Activated CD4-positive, alpha-beta T cell treated with anti-CD3 and anti-CD28 coated beads, Interleukin-2, amount 50 U/mL, for 1 hour (primary cell): ENCODE data around the gene JSRP1.
"Not testable (repeated sequence)": the region's sequence is repeated elsewhere in the genome, so short reads cannot be mapped to it uniquely, and the experiment has no call there.

Experiments used
- DNase-seq: peaks from one replicate; pipeline ENCODE4 v3.0.0-alpha.2; 2020

Gene JSRP1

DNA sequence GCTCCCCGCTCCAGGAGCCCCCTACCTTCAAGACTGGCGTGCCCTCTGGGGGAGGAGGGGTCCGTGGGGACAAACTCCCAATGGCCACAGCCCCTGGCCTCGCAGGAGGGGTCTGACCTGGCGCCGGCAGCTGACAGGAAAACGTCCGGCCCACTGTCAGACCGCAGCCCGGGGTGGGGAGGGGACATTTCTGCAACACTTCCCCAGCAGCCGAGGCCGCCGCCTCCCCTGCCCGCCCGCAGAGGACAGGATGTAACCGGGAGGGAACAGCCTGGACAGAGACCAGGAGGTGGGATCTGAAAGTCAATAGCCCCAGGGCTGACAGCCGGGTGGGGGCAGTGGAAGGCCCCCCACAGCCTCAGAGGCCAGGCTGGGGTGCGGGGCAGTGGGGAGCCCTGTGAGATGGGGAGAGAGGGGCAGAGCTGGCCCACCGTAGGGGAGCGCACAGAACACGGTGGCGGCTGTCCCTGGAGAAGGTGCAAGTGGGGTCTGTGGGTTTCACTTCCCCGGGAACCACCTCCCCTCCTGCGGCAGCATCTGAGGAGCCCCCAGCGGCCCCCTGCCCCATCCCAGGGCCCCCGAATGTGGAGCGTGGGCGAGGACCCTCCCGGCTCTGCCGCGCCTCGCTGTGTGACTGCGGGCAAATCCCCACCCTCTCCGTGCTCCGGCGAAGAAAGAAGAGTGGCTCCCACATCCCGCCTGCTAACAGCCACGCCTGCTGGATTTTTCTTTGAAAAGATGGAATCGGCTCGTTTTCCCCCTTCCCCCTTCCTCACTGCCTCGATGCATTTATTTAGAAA lies 26.0 kb upstream of the JSRP1 start, which contains the start of gene PEAK3:
Gene PEAK3, minus strand, starts transcription at position 114 of the 800 bp plus-strand sequence. CDS start 1,244 bp downstream, outside the sequence.
- no peak for DNase-seq

- not testable (repeated sequence) for DNase-seq
Measured at GRCh38 chr19:2281265-2282061, 25.2 kb upstream of the JSRP1 start.

GRCh38 chr19:2280633-2281264 lies 24.5 kb upstream of the JSRP1 start:
- no peak for DNase-seq

GRCh38 chr19:2278459-2279158 lies 22.4 kb upstream of the JSRP1 start:
- DNase-seq = no peak

GRCh38 chr19:2277138-2277537 lies 20.9 kb upstream of the JSRP1 start:
- no peak for DNase-seq

GRCh38 chr19:2276429-2276986 lies 20.3 kb upstream of the JSRP1 start:
- no peak for DNase-seq

- DNase-seq = no peak
Measured at GRCh38 chr19:2275588-2276428, 19.6 kb upstream of the JSRP1 start.

DNA sequence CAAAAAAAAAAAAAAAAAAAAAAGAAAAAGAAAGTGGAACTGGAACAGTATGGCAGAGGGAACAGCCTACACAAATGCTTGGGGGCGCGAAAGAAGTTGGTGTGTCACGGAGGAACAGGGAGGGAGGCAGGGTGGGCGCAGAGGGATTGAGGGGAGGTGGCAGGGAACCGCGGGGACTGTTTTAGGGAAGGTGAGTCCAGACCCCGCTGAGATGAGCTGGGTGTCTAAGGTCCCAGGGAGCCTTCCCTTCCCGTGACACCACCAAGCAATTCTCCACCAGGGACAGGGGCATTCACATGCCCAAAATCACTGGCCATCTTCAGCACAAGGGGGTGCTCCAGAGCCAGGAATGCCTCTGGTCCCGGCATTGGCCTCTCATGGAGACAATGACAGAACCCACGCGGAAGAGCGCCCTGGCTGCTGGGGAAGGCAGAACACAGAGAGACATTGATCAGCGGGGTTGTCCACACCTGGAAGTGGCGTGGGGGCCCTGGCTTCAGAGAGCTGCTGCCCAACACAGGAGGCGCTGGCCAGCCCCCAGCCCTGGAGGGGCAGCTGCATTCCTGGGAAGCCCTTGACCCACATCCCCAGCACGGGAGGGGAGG lies 18.8 kb upstream of the JSRP1 start:
- DNase-seq = peak; percentile 46

GRCh38 chr19:2274185-2274711 lies 18.0 kb upstream of the JSRP1 start:
- no peak for DNase-seq

DNA sequence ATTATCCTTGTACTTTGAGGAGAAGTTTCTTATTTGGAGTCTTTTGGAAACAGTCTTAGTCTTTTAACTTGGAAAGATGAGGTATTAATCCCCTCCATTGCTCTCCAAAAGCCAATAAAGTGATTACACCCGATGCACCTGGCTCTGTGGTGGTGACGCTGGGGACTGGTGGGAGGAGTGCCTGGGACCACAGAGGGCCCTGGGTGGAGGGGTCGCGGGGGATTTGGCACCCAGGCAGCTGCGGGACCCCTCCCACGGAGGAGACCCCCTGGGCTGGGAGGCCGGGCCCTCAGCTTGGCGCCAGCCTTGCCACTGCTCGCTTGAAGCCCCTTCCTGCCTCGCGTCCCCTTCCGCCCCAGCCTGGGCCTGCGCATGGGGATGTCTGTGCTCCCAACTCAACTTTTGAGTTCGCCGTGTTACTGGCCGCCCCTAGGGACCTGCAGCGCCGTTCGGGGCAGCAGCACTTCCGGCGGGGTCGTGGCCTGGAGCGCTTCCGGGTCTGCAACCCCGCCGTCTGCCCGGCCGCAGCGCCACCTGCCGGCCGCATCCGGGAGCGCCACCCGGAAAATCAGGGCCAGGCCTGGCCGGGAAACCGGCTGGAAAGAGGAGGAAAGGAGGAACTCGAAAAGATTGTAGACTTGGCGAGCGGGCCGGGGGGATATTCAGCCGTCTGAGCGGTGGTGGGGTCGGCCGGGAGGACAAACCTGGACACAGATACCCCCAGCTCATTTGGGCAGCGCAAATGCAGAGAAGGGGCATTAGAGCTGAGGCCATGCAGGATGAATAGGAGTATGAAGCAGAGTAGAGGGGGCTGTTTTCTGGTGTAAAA lies 17.4 kb upstream of the JSRP1 start:
- peak; percentile 67 for DNase-seq

DNA sequence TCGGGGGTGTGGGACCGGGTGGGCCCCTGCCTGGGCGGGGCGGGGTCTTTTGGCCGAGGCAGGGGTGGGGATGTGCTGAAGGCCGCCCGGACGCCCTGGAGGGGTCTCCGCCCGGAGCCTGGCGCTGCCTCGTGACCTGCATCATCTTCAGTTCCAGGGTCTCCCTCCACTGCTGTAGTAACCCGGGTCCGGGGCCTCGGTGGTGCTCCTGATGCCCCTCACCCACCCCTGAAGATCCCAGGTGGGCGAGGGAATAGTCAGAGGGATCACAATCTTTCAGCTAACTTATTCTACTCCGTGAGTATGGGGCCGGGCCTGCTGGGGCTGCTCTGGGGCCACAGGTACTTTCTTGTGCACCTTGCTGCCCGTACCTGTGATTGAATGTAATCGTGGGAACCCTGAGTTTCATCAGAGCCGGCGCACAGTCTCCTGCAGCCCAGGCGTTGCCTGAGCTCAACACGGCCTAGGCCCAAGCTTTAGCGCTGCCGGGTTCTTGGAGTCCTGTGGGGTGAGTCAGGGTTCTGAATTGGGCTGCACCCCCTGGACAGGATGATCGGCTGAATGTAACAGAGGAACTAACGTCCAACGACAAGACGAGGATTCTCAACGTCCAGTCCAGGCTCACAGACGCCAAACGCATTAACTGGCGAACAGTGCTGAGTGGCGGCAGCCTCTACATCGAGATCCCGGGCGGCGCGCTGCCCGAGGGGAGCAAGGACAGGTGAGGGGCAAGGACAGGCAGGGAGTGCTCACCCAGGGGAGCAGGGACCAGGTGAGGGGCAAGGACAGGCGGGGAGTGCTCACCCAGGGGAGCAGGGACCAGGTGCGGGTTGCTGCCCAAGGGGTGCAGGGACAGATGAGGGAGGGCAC lies 15.3 kb upstream of the JSRP1 start:
- no peak for DNase-seq

DNA sequence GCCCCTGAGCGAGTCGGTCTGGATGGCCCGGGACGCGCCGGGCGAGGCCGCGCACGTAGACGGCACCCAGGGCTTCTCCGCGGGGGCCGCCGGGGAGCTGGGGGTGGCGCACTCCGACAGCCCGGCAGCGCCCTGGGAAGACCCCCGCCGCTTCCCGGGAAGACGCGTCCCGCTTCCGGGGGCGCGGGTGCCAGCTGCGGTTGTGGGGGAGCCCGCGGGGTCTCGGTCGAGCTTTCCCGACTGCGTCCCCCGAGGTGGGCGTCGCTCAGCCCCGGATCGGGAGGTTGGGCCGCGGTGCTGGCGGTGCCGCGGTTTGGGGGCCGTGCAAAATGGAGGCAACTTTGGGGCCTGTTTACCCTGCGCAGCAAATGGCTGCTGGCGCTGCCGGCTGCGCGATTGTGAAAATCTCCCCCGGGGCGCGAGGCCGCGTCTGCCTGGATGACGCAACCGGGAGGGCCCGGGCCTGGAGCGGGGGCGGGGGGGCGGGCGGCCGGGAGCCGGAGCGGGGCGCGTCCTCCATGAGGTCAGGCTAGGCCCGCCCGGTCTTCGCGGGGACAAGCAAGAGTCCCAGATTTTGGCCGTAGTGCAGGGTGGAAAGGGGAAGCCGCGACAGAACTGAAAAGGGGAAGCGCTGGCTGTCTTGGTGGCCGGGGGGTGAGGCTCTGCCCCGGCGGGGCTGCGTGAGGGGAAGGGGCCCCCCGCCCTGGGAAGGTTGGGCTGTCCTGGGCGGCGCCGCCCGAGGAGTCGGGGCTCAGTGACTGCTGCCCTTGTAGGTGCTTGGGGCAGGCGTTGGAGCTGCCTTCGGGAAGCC lies 14.4 kb upstream of the JSRP1 start:
- peak; percentile 68 for DNase-seq

DNA sequence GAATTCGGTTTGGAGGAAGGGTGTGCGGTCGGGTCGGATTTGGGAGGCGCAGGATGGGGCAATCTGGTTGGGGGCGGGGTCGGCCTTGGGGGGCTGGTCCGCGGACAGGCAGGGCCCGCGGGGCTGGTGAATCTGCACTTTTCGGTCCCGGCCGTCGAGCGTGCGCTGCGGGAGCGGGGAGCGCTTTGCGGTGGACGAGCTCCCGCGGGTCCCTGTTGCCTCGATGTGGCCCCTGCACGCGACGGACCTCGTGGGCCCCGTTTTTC lies 13.9 kb upstream of the JSRP1 start:
- peak; percentile 28 for DNase-seq

DNA sequence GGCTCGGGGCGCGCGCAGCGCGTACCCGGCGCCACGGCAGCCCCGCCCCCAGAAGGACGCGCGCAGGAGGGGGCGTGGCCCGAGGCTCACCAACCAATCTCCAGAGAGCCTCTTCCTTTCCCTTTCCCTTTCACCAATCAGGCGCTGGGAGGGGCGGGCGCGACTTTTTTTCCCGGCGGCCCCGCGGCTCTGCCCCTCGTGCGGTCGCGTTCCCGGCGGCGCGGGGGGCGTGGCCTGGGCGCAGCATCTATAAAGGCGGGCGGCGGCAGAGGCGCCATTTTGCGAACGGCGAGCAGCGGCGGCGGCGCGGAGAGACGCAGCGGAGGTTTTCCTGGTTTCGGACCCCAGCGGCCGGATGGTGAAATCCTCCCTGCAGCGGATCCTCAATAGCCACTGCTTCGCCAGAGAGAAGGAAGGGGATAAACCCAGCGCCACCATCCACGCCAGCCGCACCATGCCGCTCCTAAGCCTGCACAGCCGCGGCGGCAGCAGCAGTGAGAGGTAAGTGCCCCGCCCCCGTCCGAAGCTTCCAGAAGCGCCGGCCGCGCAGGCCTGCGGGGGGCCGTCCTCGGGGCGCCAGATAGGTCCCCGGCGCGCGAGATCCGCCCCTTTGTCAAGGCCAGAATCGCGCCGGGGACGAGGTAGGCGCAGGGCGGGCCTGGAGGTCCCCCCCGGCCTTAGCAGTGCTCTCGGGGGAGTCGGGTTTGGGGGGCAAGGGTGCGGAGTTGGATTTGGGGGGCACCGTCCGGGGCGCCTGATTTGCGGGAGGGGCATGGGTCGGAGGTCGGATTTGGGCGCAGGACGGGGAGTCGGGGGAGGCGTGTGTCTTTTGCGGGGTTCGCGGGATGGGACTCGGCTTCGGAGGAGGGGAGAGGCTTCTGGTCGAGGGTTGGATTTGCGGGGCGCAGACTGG lies 13.3 kb upstream of the JSRP1 start:
- DNase-seq = peak; percentile 99

DNA sequence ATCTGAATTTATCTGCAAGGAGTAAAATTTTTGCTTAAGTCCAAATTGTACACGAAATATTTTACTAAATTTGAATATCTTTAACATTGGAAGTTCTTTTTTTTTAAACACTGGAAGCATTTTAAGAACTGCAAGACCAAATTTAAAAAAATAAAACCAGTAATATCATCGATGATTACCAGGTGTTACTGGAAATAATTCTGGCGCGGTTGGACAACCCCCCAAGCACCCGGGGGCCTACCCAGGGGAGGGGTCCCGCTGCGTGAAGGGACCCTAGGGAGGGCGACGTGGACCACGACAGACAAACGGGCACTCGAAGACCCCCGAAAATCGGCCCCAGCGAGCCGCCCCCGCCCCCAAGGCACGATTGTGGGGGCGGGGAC lies 12.6 kb upstream of the JSRP1 start:
- DNase-seq = no peak

DNA sequence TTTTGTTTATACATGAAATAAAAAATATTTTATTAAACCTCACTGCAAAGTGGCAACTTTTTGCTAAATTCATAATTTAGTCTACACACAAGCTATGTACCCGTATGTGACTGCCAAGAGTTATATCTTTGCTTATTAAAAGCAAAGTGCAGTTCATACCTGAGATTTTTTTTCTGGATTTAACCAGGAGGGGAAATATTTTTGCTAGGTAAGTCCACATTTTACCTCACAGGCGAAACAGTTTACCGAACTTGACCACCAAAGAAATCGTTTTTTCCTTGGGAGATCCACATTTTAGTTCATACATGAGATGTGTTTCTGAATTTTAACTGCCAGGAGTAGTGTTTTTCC lies 12.2 kb upstream of the JSRP1 start:
- no peak for DNase-seq
